Dedifferentiated amniotic fluid mesenchymal stem cell (primary cell): ENCODE results near the gene EVA1C.

ENCODE experiments used
- DNase-seq: peaks from one replicate; pipeline ENCODE4 v3.0.0-alpha.2; 2016; ENCODE audit errors: extremely low spot score

Gene EVA1C

GRCh38 chr21:32562426-32562825, 149.9 kb downstream of the EVA1C start:
- DNase-seq, result peak; percentile 64

- DNase-seq, result no peak
Measured at GRCh38 chr21:32562915-32563314, 150.4 kb downstream of the EVA1C start.
